WTC11 (cell line): ENCODE results near the gene TCEANC2.

Source experiments
- MYBL2 ChIP-seq: sonication (generic); formaldehyde crosslinking; IDR thresholded peaks from 2 replicates; pipeline ENCODE4 v1.8.1; 2023; ENCODE audit warnings: mild to moderate bottlenecking, moderate library complexity, missing genetic modification reagents
- RORB ChIP-seq: fragments of 250-450 bp; sonication (Bioruptor Pico); IDR thresholded peaks from 2 replicates; pipeline ENCODE4 v1.9.0; 2021; ENCODE audit warnings: mild to moderate bottlenecking
- TF ChIP-seq, protein P1 (sequence below): sonication (generic); formaldehyde crosslinking; IDR thresholded peaks from 2 replicates; pipeline ENCODE4 v1.8.1; 2023; ENCODE audit warnings: mild to moderate bottlenecking, missing genetic modification reagents, moderate library complexity
- TF ChIP-seq, protein P2 (sequence below): fragments of 200-600 bp; IDR thresholded peaks from 2 replicates; pipeline ENCODE4 v1.8.0; 2022; ENCODE audit warnings: antibody characterized with exemption
- TF ChIP-seq, protein P3 (sequence below): sonication (generic); formaldehyde crosslinking; IDR thresholded peaks from 2 replicates; pipeline ENCODE4 v1.8.1; 2022; ENCODE audit warnings: low read depth, missing genetic modification reagents, borderline replicate concordance

DNA sequence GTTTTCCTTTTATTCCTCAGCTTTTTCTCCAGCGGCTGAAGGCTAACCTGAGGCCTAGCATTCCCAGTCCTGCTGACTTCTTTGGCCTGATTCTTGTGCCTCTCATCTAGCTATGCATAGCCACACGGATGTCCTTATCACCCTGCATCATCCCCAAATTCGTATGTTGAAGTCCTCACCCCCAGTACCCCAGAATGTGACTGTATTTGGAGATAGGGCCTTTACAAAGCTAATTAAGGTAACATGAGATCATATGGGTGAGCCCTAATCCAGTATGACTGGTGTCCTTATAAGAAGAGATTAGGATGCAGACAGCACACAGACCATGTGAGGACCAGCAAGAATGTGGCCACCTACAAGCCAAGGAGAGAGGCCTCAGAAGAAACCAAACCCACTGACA is 54.7 kb downstream of the TCEANC2 start:
- TF ChIP-seq, protein P1, sequence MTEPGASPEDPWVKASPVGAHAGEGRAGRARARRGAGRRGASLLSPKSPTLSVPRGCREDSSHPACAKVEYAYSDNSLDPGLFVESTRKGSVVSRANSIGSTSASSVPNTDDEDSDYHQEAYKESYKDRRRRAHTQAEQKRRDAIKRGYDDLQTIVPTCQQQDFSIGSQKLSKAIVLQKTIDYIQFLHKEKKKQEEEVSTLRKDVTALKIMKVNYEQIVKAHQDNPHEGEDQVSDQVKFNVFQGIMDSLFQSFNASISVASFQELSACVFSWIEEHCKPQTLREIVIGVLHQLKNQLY, result no peak
- TF ChIP-seq, protein P2, sequence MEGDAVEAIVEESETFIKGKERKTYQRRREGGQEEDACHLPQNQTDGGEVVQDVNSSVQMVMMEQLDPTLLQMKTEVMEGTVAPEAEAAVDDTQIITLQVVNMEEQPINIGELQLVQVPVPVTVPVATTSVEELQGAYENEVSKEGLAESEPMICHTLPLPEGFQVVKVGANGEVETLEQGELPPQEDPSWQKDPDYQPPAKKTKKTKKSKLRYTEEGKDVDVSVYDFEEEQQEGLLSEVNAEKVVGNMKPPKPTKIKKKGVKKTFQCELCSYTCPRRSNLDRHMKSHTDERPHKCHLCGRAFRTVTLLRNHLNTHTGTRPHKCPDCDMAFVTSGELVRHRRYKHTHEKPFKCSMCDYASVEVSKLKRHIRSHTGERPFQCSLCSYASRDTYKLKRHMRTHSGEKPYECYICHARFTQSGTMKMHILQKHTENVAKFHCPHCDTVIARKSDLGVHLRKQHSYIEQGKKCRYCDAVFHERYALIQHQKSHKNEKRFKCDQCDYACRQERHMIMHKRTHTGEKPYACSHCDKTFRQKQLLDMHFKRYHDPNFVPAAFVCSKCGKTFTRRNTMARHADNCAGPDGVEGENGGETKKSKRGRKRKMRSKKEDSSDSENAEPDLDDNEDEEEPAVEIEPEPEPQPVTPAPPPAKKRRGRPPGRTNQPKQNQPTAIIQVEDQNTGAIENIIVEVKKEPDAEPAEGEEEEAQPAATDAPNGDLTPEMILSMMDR, result no peak
- TF ChIP-seq RORB (CRISPR knock-in tag) (no peak), MYBL2 (CRISPR knock-in tag) (no peak)
- TF ChIP-seq, protein P3, sequence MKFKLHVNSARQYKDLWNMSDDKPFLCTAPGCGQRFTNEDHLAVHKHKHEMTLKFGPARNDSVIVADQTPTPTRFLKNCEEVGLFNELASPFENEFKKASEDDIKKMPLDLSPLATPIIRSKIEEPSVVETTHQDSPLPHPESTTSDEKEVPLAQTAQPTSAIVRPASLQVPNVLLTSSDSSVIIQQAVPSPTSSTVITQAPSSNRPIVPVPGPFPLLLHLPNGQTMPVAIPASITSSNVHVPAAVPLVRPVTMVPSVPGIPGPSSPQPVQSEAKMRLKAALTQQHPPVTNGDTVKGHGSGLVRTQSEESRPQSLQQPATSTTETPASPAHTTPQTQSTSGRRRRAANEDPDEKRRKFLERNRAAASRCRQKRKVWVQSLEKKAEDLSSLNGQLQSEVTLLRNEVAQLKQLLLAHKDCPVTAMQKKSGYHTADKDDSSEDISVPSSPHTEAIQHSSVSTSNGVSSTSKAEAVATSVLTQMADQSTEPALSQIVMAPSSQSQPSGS (CRISPR knock-in tag), result no peak
